ENCODE measurements around the gene TSKU.

Gene TSKU

DNA sequence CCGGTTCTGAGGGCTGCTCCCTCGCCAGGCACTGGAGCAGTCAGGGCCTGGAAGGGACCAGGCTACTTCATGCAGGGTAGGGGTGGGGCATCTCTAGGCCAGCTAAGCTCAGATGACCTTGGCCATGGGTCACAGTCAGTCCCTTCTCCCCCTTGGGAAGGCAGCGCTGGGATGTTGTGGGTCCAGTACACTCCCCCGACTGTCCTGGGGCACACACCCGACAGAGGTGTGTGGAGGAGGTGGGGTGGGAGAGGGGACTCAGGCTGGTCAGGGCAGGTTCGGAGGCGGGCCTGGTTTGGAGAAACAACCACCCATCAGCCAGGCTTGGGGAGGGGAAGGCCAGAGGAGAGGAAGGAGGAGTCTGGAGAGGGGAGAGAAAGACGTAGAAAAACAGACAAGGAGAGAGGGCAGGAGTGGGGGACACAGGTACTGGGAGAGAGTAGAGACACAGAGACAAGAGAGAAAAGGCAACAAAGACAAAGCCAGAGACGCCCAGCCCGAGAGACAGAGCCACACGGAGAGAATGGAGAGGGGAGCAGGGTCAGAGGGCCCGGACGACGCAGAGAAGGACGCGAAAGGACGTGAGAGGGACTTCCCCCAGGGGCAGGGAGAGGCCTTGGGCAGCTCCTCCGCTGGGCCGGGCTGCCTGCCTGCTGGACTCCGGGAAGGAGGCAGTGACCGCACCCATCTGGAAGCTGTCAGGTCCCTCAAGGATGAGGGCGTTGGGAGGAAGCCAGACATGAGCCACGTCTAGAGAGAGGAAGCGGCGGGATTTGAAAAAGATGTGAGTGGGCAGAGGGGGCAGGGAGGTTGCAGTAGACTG lies 30.6 kb upstream of the TSKU start:
- no peak for FAIRE-seq

DNA sequence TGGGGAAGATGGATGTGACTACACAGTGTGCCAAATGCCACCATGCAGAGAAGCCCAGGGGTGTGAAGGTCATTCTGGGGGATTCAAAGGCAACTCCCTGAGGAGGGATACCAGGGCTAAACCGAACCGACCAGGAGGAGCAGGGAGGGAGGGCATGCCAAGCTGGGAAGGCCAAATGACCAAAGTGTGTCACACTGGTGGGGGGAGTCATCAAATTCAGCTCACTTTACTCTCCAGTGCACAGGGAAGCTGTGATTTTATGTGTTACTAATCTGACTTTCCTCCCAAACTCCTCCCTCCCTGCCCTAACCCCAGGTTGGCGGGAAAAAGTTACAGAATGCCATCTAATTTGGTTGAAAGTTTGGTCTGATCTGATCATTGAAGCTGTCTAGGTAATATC lies 29.7 kb upstream of the TSKU start:
- no peak for FAIRE-seq

DNA sequence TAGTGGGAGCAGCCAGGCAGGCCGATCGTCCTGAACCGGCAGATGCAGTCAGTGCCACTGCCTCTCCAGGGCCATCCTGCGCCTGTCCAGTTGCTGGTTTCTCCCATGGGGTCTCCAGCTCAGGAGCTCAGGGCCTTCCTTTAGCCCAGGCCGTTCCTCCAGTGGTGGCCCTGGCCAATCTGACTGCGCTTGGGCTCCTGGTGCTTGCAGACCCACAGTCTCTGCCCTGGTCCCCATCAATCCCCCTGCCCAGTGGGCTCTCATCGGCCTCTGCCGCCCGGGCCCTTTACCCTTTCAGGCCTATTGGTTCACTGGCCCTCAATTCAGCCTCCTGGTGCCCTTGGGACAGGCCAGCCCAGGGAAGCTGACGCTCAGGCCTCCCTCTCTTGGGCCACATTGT lies 29.2 kb upstream of the TSKU start:
- no peak for FAIRE-seq

DNA sequence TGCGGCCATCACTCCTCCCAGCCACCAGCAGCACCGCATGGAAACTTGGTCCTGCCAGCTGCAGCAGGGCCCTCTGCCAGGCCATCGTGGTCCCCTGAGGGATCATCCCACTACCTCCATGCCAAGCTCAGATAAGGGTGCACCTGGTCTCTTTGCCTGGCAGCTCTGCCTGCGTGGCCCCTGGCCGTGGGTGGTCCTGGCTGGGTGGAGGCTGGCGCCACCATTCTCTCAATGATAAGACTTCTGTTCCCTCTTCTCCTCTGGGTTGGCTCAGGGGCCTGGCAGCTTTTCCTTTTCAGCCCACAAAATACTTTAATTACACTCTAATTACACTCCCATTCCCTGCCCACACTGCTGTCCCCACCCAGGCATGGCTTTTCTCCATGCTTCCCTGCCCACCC lies 26.8 kb upstream of the TSKU start:
- FAIRE-seq: no peak

DNA sequence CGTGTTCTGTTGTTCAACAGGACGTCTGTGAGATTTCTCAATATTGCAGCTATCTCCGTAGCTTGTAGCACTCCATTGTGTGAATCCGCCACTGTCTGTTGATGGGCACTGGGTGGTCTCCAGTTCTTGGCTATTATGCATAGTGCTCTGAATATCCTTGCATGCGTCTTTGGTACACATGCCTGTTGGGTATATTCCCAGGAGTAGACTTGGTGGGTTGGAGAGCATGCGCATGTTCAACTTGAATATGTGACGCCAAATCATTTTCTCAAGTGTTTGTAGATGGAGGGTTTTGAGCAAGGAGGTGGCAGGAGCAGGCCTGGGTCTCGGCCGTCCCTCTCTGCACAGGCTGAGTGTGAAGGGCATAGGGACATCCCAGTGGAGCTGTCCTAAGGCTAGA lies 24.8 kb upstream of the TSKU start:
- FAIRE-seq: no peak

DNA sequence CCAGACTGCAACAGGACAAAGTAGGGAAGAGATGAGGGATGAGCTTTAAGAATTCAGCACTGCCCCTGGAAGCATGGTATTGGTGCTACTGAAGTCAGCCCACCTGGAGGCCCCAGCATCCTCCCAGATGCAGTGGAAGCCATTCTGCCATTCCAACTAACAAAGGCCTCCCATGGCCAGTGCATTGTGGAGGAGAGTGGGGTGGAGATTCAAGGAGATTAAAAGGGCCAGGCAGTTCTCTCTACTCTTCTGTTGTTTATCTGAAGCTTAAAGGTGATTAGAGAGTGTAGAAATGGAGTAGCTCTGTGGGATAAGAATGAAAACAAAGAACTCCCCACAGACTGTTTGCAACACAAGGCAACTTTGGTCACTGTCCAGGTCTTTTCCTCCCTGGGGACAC lies 24.1 kb upstream of the TSKU start:
- no peak for FAIRE-seq

DNA sequence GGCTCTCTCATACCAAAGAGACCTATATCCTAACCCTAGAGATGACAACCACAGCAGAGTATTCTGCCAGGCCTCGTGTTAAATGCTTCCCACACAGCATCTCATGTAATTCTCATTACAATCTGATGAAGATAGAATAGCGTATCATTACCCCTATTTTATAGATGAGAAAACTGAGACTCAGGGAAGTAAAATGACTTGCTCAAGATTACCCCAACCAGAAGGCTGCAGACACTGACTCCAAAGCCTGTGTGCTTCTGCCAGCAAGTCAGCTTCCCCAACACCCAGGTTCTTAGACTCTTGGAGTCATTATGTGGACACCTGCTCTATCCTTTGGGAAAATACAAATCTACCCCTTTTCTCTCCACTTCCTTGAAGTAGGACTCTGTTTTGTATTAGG lies 23.6 kb upstream of the TSKU start:
- FAIRE-seq: no peak

DNA sequence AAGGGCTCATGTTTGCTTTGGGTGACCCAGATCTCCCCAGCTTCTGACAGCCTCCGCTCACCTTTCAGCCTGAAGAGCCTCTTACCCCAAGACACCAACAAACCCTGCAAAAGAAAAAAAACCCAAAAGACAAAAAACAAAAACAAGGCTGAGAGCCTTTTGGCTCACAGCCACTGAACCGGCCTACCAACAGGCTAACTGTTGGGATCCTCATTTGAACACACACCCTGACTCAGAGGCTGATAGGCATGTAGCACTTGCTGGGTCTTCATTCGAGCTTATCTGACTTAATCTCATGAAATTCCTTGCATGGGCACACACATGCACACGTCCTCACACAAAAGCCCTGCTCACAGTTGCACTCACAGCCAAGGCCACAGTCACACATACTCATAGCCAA lies 22.9 kb upstream of the TSKU start:
- no peak for FAIRE-seq

DNA sequence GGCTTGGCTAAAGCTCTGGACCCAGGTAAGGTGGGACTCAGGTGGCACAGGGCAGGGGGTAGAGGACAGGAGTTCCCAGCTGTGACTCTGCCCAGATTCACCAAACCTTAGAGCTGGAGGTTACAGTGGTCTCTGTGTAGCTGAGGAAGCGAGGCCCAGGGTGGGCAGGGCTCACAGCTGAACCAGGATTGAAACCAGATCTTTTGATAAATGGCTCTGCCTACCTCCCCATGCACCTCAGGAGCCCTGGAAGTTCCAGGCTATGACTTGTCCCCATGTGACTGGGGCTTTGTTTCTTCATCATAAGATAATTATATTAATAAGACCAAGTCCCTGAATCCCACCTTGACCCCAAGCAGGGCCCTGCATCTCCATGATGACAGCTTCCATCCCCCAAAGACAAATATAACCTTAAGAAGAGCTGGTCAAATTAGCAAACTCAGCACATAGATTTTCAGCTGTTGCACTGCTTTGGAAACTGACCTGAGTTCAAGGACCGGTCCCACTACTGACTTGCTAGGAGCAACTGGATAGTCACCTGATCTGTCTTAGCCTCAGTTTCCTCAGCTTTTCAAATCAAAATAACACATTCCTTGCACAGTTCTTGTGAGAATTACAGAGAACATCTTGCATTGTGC lies 21.3 kb upstream of the TSKU start:
- FAIRE-seq: no peak

DNA sequence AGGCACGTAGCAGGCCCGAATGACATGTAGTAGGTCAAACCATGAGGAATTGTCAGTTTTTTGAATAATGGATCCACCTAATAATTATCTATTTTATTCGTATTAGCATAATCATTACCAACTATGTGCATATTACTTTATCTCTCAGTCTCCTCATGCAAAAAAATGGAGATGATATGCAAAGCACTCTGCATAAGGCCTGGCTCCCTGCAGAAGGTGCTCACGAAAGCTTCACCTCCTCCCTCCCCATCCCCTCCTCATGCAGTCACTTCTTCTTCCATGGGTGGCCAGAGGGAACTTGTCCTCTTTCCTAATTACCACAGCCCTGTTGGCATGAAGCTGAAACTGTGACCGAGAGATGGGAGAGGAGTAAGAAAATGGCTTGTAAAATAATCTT lies 20.8 kb upstream of the TSKU start:
- no peak for FAIRE-seq

DNA sequence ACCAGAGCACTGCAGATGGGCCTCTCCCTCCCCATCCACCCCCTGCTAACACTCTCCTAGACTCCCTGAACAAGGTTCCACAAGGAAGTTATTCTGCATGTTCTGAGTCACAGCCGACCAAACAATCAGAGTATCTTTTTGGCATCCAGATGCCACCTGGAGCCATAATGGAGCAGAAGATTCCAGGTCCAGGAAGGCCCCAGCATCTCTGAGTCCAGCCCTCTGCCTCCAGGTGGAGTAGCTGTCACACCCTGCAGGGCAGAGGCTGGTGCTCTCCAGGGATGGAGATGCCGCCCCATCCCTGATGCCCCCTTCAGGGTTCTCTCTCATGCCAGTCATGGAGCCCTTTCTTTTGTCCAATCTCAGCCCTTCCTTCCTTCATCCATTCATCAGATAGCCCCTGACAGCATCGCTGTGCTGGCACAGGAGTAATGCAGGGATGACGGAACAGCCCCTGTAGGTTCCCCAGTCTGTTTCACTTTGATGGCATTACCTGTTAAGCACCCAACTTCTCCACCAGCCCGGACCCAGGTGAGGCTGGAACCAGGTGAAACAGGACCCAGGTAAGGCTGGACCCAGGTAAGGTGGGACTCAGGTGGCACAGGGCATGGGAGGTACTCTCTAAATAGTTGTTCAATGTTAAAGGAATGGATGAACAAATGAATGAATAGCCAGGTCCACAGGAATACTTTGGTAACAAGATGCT lies 20.1 kb upstream of the TSKU start:
- no peak for FAIRE-seq

DNA sequence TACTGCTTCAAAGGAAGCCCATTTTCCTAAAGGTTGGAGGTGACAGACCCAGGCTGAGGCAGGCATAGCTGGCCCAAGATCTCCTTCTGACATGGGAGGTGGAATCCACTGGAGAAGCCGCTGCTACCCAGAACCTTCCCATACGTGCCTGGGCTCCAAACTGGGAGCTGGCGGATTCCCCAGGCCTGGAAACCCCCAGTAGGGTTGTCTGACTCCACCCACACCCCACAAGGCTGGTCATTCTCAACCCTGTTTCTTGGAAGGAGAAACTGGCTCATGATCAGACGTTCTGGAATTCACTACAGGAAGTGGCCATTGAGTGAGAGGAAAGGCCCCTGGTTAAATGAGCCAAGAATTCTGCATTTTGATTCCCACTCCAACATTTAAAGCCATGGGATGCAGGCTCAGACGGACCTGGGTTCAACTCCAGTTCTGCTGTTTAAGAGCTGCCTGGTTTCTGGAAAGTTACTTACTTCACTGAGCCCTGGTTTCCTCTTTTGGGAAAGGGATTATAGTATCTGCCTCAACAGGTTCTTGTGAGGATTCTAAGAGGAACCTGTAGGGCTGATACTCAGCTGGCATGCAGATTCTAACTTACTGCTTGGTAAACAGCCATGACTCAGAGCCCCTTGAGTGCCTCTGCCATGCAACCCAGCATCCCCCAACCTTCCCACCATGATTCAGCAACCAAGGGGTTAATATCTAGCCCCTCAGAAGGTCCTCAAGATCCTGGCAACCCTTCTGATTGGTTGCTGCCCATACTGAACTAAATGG lies 19.4 kb upstream of the TSKU start:
- FAIRE-seq: no peak

DNA sequence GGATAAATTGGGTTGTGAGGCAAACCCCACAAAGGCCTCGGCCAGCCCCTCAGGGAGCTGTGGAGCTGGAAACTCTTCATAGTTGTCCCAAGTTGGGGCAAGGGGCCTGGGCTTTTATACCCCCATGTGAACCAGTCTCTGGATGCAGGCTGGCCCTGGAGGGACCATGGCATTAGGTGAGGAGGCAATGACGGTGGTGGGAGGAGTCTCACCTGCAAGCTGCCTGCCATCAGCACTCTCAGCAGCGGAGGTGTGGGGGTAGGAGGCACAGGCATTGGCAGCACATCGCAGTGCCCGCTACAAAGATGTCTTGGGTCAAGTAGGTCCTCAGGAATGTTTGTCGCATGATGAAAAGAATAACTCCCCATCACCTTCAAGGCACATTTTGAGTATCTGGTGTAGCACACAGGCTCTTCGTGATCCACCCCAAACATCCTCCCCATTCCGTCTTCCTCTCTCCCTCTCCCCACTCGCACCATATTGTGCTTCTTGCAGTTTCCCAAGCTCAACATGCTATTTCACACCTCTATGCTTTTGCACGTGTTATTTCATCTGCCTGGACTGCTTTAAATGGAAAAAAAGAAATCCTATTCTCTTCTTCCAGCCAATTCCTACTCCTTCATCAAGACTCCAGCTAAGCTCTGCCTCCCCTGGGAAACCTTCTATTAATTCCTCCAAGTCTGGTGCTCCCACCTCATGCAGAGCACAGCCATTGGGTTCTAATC lies 18.1 kb upstream of the TSKU start:
- no peak for FAIRE-seq

DNA sequence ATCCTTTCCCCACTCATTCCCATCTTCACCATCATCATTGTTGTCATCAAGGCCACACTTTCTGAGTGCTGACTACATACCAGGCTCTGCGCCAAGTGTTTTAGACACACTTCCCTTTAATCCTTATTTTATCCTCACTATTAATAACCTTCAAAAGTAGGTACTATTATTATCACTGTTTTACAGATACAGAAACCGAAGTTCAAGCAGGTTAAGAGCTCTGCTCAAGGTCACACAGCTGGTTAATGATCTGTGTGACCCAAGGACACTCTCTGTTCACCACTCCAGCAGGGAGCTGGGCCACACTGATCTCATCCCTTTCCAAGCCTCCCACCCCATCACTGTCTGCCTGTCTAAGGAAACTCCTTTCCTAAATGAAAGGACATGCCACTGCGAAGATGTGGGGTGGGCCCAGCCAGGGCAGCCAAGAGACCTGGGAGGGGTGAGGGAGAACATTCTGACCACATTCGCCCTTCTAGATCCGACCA lies 17.2 kb upstream of the TSKU start:
- FAIRE-seq: no peak

DNA sequence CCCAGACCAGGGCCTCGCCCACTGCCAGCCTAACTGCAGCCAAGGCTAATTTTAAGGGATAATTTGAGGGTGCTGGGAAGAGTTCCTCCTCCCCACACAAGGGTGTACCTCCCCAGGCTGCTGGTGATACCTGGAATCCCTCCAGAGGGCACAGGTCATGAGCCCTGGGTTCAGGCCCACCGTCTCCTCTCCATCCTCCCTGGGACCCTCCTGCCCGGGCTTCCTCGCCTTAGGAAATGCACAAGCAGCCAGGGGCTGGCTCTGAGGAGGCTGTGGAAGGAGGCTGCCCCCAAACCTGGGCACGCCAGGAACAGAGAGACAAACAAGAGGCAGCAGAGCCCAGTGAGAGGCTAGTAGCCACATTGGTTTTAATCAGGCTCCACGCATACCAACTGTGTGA lies 16.6 kb upstream of the TSKU start:
- FAIRE-seq: no peak

DNA sequence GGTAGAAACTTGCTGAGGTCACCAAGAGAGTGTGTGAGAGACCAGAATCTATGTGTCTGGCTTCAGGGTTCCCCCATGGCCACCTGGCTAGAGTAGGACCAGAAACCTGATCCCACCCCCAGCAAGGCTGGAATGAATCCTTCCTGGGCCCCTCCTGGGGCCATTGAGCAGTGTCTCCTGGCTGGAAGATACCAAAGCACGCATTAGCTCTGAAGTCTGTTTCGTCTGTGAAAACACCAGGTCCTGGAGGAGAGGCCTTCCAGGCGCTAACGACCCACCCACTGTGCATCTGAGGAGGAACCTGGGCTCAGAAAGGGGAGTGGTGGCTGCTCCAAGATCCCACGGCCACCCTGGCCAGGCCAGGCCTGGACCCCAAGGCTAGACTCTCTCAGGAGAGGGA lies 15.5 kb upstream of the TSKU start:
- no peak for FAIRE-seq

DNA sequence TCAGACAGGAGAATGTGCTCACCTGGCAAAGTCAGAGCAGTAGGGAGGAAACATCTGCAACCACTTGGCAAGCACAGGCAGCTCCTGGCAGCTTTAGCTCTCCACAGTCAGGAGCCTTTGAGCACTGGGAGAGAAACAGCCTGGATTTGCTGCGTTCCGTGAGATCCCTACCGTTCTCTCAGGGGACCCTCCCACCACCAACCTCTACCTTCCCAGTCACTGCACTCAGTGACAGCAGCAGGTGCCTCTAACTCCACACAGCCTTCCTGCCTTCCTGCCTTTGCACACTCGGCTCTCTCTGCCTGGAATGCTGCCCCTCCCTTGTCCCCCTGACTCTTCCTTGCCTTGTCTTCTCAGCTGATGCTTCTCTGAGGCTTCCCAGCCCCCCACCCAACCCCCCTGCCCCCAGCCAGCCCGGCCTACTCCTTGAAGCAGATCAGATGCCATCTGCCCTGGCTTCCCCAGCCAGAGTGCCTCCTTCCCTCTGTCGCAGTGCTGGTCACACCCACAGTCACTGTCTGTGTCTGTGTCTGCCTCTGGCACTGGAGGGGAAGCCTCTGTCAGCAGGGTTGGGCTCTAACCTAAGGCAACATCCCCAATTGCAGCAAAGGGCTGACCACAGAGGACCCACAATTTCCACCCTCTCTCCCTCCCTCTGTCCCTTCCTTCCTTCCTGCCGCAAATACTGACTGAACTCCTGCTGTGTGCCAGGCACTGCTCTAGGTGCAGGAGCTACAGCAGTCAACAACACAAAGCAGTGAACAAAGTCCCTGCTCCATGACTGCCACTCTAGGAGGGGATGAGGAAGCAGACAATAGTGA lies 14.9 kb upstream of the TSKU start:
- FAIRE-seq: no peak

DNA sequence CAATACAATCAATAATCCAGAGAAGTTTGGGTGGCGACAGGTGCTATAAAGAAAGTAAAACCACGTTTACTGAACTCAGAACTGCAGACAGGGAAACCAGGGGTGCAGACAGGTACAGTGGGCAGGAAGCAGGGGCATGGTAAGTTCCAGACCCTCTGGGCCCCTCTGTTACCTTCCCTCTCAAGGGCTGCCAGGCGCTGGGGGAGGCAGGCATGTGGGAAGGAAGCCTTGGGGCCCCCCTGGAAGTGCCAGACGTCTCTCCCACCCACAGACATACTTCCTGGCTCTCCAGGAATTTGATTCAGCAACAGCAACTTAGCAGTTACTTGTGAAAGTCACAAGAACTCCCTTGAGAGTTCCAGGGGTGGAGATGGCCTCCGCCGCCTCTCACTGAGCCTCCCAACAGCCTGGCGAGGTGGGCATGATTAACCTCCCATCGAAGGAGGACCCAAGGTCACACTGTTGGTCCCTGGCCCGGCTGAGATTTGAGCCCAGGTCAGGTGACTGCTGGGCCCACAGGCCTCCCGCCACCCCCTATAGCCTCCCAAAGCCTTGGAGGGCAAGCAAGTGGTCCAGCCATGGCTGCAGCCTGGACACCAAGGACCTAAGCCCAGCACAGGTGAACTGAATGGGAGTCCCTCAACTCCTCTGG lies 14.1 kb upstream of the TSKU start:
- FAIRE-seq: no peak

DNA sequence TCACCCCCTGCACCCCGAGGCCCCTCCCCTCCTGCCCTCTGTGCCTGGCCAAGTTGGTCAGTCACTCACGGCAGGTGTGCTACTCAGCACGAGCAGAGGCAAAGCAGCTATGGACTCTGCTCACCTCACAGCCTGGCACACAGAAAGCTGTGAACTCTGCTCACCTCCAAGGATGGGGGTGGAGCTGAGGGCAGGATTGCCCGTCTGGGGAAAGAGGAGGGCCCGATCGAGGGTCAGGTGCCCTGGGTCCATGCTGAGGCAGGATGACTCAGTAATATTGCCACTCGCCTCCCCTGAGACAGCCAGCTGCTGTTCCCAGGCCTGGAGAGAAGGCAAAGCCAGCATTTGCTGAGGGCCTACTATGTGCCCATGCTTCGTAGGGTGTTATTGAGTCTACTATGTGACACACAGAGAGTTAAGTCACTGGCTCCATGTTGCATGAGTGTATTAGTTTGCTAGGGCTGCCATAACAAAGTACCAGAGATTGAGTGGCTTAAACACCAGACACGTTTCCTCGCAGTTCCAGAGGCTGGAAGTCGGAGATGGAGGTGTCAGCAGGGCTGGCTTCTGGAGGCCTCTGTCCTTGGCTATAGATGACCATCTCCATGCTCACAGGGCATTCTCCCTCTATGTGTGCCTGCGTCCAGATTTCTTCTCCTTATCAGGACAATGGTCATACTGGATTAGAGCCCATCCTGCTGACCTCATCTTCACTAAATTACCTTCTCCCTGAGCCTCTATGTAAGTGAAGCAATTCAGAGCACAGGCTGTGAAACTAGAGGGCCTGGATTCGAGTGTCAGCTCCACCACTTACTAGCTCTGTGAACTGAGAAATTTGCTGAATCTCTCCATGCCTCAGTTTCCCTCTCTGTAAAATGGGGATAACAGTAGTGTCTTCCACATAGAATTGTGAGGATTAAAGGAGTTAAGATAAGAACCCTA lies 13.2 kb upstream of the TSKU start:
- FAIRE-seq: no peak

Measured in TTC549 (cell line).